HG03097 (cell line): ENCODE measurements around the gene C4B.
"Not testable (repeated sequence)": the region's sequence is repeated elsewhere in the genome, so short reads cannot be mapped to it uniquely, and the experiment has no call there.

Source experiments
- ATAC-seq: cut with Tn5 transposase; IDR thresholded peaks from one replicate; pipeline ENCODE4 v1.9.1; 2021; ENCODE audit not compliant: unreplicated experiment, low FRiP score

The C4B gene

GRCh38 chr6:32014547-32014946 is at the start of gene C4B:
TSS of gene C4B (plus strand) at chr6:32014795. CDS start at chr6:32014846, 51 bp downstream.
- ATAC-seq = not testable (repeated sequence)

- ATAC-seq = no peak
These were observed 48.9 kb upstream of the C4B start for GRCh38 chr6:31965700-31966099.

GRCh38 chr6:31966506-31966905 is 48.1 kb upstream of the C4B start:
- no peak for ATAC-seq

- ATAC-seq = no peak
These were observed 47.3 kb upstream of the C4B start for GRCh38 chr6:31966997-31967925.

GRCh38 chr6:31967926-31968320 is 46.7 kb upstream of the C4B start:
- no peak for ATAC-seq

GRCh38 chr6:31968326-31968725 is 46.3 kb upstream of the C4B start:
- no peak for ATAC-seq

- ATAC-seq = no peak
These were observed 45.5 kb upstream of the C4B start for GRCh38 chr6:31968791-31969711.

GRCh38 chr6:31969712-31970603 is 44.6 kb upstream of the C4B start:
- ATAC-seq = no peak

GRCh38 chr6:31970604-31971271 is 43.9 kb upstream of the C4B start:
- no peak for ATAC-seq

- ATAC-seq = no peak
These were observed 43.2 kb upstream of the C4B start for GRCh38 chr6:31971279-31971992.

GRCh38 chr6:31971993-31972708 is 42.4 kb upstream of the C4B start, which contains the start of gene DXO:
TSS of gene DXO (minus strand) at chr6:31972138. CDS start at chr6:31971675, 463 bp downstream.
- peak; percentile 85 for ATAC-seq

- no peak for ATAC-seq
These were observed 41.8 kb upstream of the C4B start for GRCh38 chr6:31972709-31973350.

- ATAC-seq = not testable (repeated sequence)
These were observed 38.5 kb upstream of the C4B start for GRCh38 chr6:31976065-31976464.

GRCh38 chr6:31977816-31978431 is 36.7 kb upstream of the C4B start:
- no peak for ATAC-seq

- no peak for ATAC-seq
These were observed 35.8 kb upstream of the C4B start for GRCh38 chr6:31978831-31979230.

GRCh38 chr6:31979238-31979898 is 35.2 kb upstream of the C4B start:
- no peak for ATAC-seq
